ENCODE data around the gene TRMT1.

DNA sequence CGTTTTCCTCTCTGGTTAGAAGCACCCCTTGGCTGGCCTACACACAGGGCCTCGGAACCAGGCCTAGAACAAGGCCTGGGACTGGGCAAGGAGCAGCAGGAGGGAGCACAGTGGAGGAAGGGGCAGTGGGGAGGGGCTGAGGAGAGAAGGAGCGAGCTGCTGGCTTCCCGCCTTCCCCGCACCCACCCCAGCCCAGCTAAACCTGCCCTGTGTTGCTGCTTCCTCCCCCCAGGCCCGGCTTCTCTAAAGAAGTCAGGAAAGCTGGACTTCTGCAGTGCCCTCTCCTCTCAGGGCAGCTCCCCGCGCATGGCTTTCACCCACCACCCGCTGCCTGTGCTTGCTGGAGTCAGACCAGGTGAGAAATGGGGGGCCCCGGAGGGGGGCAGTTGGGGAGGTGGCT, 38.2 kb downstream of the TRMT1 start:
- TF ChIP-seq, protein P1, sequence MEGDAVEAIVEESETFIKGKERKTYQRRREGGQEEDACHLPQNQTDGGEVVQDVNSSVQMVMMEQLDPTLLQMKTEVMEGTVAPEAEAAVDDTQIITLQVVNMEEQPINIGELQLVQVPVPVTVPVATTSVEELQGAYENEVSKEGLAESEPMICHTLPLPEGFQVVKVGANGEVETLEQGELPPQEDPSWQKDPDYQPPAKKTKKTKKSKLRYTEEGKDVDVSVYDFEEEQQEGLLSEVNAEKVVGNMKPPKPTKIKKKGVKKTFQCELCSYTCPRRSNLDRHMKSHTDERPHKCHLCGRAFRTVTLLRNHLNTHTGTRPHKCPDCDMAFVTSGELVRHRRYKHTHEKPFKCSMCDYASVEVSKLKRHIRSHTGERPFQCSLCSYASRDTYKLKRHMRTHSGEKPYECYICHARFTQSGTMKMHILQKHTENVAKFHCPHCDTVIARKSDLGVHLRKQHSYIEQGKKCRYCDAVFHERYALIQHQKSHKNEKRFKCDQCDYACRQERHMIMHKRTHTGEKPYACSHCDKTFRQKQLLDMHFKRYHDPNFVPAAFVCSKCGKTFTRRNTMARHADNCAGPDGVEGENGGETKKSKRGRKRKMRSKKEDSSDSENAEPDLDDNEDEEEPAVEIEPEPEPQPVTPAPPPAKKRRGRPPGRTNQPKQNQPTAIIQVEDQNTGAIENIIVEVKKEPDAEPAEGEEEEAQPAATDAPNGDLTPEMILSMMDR (IDR thresholded peaks at IDR 0.05; ENCODE audit: borderline replicate concordance, extremely low read depth, low read length, poor library complexity, severe bottlenecking): no peak
- TF ChIP-seq EZH2 (IDR thresholded peaks at IDR 0.05; ENCODE audit: borderline replicate concordance, low read depth, low read length, severe bottlenecking): no peak

All from DND-41 (cell line).